SU-DHL-6 (cell line): ENCODE measurements around the gene ARMH2.

ENCODE experiments used
- H2AFZ ChIP-seq: fragments of 200-600 bp; sonication (generic); 2 replicates; pipeline ENCODE4 v1.6.1; 2014; ENCODE audit warnings: low read depth, mild to moderate bottlenecking, moderate library complexity, mixed read lengths, antibody characterized with exemption, low read length; ENCODE audit not compliant: severe bottlenecking
- H3F3A ChIP-seq: fragments of 200-600 bp; shearing (Covaris generic); 2 replicates; pipeline ENCODE4 v1.6.0; 2016; ENCODE audit warnings: antibody characterized with exemption, mild to moderate bottlenecking; ENCODE audit not compliant: insufficient read depth
- H3K27ac ChIP-seq: fragments of 200-600 bp; sonication (generic); 2 replicates; pipeline ENCODE4 v1.5.1; 2016; ENCODE audit warnings: low read depth, mild to moderate bottlenecking, low read length, moderate library complexity, mixed read lengths
- H3K27me3 ChIP-seq: fragments of 200-600 bp; sonication (generic), shearing (Covaris generic); 2 replicates; pipeline ENCODE4 v1.6.0; 2014; ENCODE audit warnings: mild to moderate bottlenecking, low read length
- H3K36me3 ChIP-seq: fragments of 200-600 bp; sonication (generic); 2 replicates; pipeline ENCODE4 v1.6.1; 2014; ENCODE audit warnings: mild to moderate bottlenecking, low read length, mixed read lengths
- H3K4me2 ChIP-seq: fragments of 300-600, 200-600 bp; shearing (Covaris generic), sonication (generic); 2 replicates; pipeline ENCODE4 v1.6.0; 2014; ENCODE audit warnings: low read length, low read depth, mild to moderate bottlenecking; ENCODE audit not compliant: poor library complexity, severe bottlenecking
- H3K4me3 ChIP-seq: fragments of 200-600 bp; sonication (generic); 2 replicates; pipeline ENCODE4 v1.5.1; 2014; ENCODE audit warnings: antibody characterized with exemption, low read length, mild to moderate bottlenecking, mixed read lengths; ENCODE audit not compliant: insufficient read depth, poor library complexity, severe bottlenecking
- H3K79me2 ChIP-seq: fragments of 200-600 bp; sonication (generic); 2 replicates; pipeline ENCODE4 v1.6.1; 2014; ENCODE audit warnings: mild to moderate bottlenecking, low read length, moderate library complexity; ENCODE audit not compliant: insufficient read depth
- H3K9ac ChIP-seq: fragments of 200-600 bp; sonication (generic); 2 replicates; pipeline ENCODE4 v1.7.0; 2014; ENCODE audit warnings: mild to moderate bottlenecking, low read length
- H3K9me2 ChIP-seq: fragments of 200-600 bp; sonication (generic); replicated peaks from 2 replicates; pipeline ENCODE4 v1.6.1; 2014; ENCODE audit warnings: low read length; ENCODE audit not compliant: insufficient read depth
- H3K9me3 ChIP-seq: fragments of 200-600 bp; sonication (generic); 2 replicates; pipeline ENCODE4 v1.6.1; 2014; ENCODE audit warnings: low read length, mixed read lengths; ENCODE audit not compliant: insufficient read depth
- H4K20me1 ChIP-seq: fragments of 200-600 bp; sonication (generic); 2 replicates; pipeline ENCODE4 v1.6.1; 2014; ENCODE audit warnings: low read depth, mild to moderate bottlenecking, antibody characterized with exemption, low read length, moderate library complexity, mixed read lengths
- CTCF ChIP-seq: fragments of 200-600 bp; sonication (generic); IDR thresholded peaks from one replicate; pipeline ENCODE4 v1.5.1; 2017; ENCODE audit warnings: antibody characterized with exemption, mild to moderate bottlenecking, low read length, moderate library complexity; ENCODE audit not compliant: insufficient read depth, poor library complexity, severe bottlenecking
- EZH2phosphoT487 ChIP-seq: fragments of 200-600 bp; sonication (generic), shearing (Covaris generic); conservative IDR thresholded peaks from 2 replicates; pipeline ENCODE4 v1.6.1; 2018; ENCODE audit warnings: mild to moderate bottlenecking, antibody characterized with exemption, low read length, moderate library complexity, mixed read lengths

ARMH2 gene

GRCh38 chr6:24845578-24845977 lies 46.9 kb upstream of the ARMH2 start:
- Histone ChIP-seq H3K9ac (no peak overlapping the region), H3F3A (peaks cover 16% of the 10 kb centered on the region; the same call in 1 of the 2 replicates), H2AFZ (no peak overlapping the region), H3K79me2 (no peaks in the 10 kb centered on the region), H3K4me3 (no peak overlapping the region), H3K27me3 (no peaks in the 10 kb centered on the region), H4K20me1 (no peaks in the 10 kb centered on the region), H3K9me3 (no peaks in the 10 kb centered on the region), H3K4me2 (no peak overlapping the region), H3K9me2 (no peaks in the 10 kb centered on the region), H3K36me3 (peaks cover 84% of the 10 kb centered on the region), H3K27ac (no peak overlapping the region)
- TF ChIP-seq CTCF (no peak), EZH2phosphoT487 (no peak)

- H3K4me3 ChIP-seq = no peak overlapping the region
- peaks cover 16% of the 10 kb centered on the region; the same call in 1 of the 2 replicates for H3F3A ChIP-seq
- no peak overlapping the region for H3K9ac ChIP-seq
- TF ChIP-seq EZH2phosphoT487 (no peak), CTCF (no peak)
- no peaks in the 10 kb centered on the region for H3K9me3 ChIP-seq
- H3K36me3 ChIP-seq = peaks cover 82% of the 10 kb centered on the region
- no peaks in the 10 kb centered on the region for H4K20me1 ChIP-seq
- H2AFZ ChIP-seq = no peak overlapping the region
- no peak overlapping the region for H3K27ac ChIP-seq
- H3K27me3 ChIP-seq = no peaks in the 10 kb centered on the region
- no peaks in the 10 kb centered on the region for H3K9me2 ChIP-seq
- no peak overlapping the region for H3K4me2 ChIP-seq
- H3K79me2 ChIP-seq = no peaks in the 10 kb centered on the region
Measured at GRCh38 chr6:24844903-24845302, 46.2 kb upstream of the ARMH2 start.

GRCh38 chr6:24844061-24844460 lies 45.3 kb upstream of the ARMH2 start:
- no peak for TF ChIP-seq CTCF
- TF ChIP-seq EZH2phosphoT487 = no peak
- H3K4me2 ChIP-seq = no peak overlapping the region

More at GRCh38 chr6:24844061-24844460, 45.3 kb upstream of the ARMH2 start:
- H3K79me2 ChIP-seq = no peaks in the 10 kb centered on the region
- H3K27ac ChIP-seq = no peak overlapping the region
- peaks cover 16% of the 10 kb centered on the region; the same call in 1 of the 2 replicates for H3F3A ChIP-seq
- no peaks in the 10 kb centered on the region for H3K27me3 ChIP-seq
- H3K4me3 ChIP-seq = no peak overlapping the region
- H3K36me3 ChIP-seq = peaks cover 78% of the 10 kb centered on the region
- H3K9ac ChIP-seq = no peak overlapping the region
- H3K9me3 ChIP-seq = no peaks in the 10 kb centered on the region
- no peak overlapping the region for H2AFZ ChIP-seq
- no peaks in the 10 kb centered on the region for H4K20me1 ChIP-seq
- no peaks in the 10 kb centered on the region for H3K9me2 ChIP-seq
